Osteocyte (in vitro differentiated cells): ENCODE measurements around the gene CNKSR1. TPM values are rescaled to one million over a fixed set of nuclear protein-coding genes. Genes with fewer than 3 reads are reported as not detected.

Experiments used
- DNase-seq: peaks from one replicate; pipeline ENCODE4 v3.0.0; 2021; ENCODE audit warnings: mixed read lengths; ENCODE audit not compliant: unreplicated experiment; ENCODE audit errors: extremely low spot score
- H3K27ac Mint-ChIP-seq: one replicate; pipeline ENCODE4 v1.8.0; 2021; ENCODE audit warnings: mild to moderate bottlenecking, mixed read lengths; ENCODE audit not compliant: unreplicated experiment
- H3K27me3 Mint-ChIP-seq: one replicate; pipeline ENCODE4 v1.8.0; 2021; ENCODE audit warnings: mixed read lengths; ENCODE audit not compliant: unreplicated experiment
- H3K36me3 Mint-ChIP-seq: one replicate; pipeline ENCODE4 v1.8.0; 2021; ENCODE audit warnings: mixed read lengths; ENCODE audit not compliant: unreplicated experiment
- H3K4me1 Mint-ChIP-seq: one replicate; pipeline ENCODE4 v1.8.0; 2021; ENCODE audit warnings: mixed read lengths; ENCODE audit not compliant: unreplicated experiment
- H3K4me3 Mint-ChIP-seq: one replicate; pipeline ENCODE4 v1.8.0; 2021; ENCODE audit warnings: mild to moderate bottlenecking, moderate library complexity, mixed read lengths; ENCODE audit not compliant: unreplicated experiment
- H3K9me3 Mint-ChIP-seq: one replicate; pipeline ENCODE4 v1.8.0; 2021; ENCODE audit warnings: mixed read lengths; ENCODE audit not compliant: unreplicated experiment
- CTCF ChIP-seq: fragments of 200-600 bp; sonication (generic); IDR thresholded peaks from 2 replicates; pipeline ENCODE4 v1.5.0; 2021; ENCODE audit warnings: antibody characterized with exemption, mild to moderate bottlenecking, moderate library complexity
- total RNA-seq: library from RNA; stranded (reverse); gene quantifications from 2 replicates; pipeline ENCODE4 v1.2.1, GENCODE V29; 2021

The CNKSR1 gene
- total RNA-seq, 1 donor from 2014 or later, result 1.1 TPM

GRCh38 chr1:26156285-26157038 is 20.8 kb upstream of the CNKSR1 start:
- Mint-ChIP-seq H3K27ac (no peak overlapping the region), H3K36me3 (no peaks in the 10 kb centered on the region), H3K4me1 (peaks cover 10% of the 10 kb centered on the region), H3K27me3 (peaks cover 37% of the 10 kb centered on the region), H3K9me3 (no peaks in the 10 kb centered on the region), H3K4me3 (no peak overlapping the region)
- no peak for DNase-seq
- TF ChIP-seq CTCF, result no peak

- no peak overlapping the region for H3K4me3 Mint-ChIP-seq
- H3K27ac Mint-ChIP-seq, result no peak overlapping the region
- TF ChIP-seq CTCF, result no peak
- no peaks in the 10 kb centered on the region for H3K36me3 Mint-ChIP-seq
- peaks cover 15% of the 10 kb centered on the region for H3K4me1 Mint-ChIP-seq
- DNase-seq, result no peak
- no peaks in the 10 kb centered on the region for H3K9me3 Mint-ChIP-seq
- peaks cover 25% of the 10 kb centered on the region for H3K27me3 Mint-ChIP-seq
Observed at GRCh38 chr1:26158271-26158907, 18.9 kb upstream of the CNKSR1 start.

- no peak for DNase-seq
- no peaks in the 10 kb centered on the region for H3K9me3 Mint-ChIP-seq
- no peaks in the 10 kb centered on the region for H3K36me3 Mint-ChIP-seq
- no peak within 1 kb of the TSS for H3K27ac Mint-ChIP-seq
- no peak for TF ChIP-seq CTCF
- peaks cover 19% of the 10 kb centered on the region for H3K27me3 Mint-ChIP-seq
- H3K4me1 Mint-ChIP-seq, result peaks cover 15% of the 10 kb centered on the region
- no peak within 1 kb of the TSS for H3K4me3 Mint-ChIP-seq
Observed at GRCh38 chr1:26158908-26159742, 18.2 kb upstream of the CNKSR1 start, which contains the start of gene FAM110D. TSS of gene FAM110D (plus strand) at chr1:26159079. CDS start at chr1:26161292, 2,213 bp downstream.

- Mint-ChIP-seq H3K36me3 (no peaks in the 10 kb centered on the region), H3K27ac (no peak overlapping the region), H3K4me1 (peaks cover 18% of the 10 kb centered on the region), H3K4me3 (no peak overlapping the region), H3K9me3 (no peaks in the 10 kb centered on the region), H3K27me3 (peaks cover 13% of the 10 kb centered on the region)
- no peak for TF ChIP-seq CTCF
- DNase-seq, result no peak
Observed at GRCh38 chr1:26159743-26160039, 17.6 kb upstream of the CNKSR1 start.
